ENCODE data around the gene BBLN.

DNA sequence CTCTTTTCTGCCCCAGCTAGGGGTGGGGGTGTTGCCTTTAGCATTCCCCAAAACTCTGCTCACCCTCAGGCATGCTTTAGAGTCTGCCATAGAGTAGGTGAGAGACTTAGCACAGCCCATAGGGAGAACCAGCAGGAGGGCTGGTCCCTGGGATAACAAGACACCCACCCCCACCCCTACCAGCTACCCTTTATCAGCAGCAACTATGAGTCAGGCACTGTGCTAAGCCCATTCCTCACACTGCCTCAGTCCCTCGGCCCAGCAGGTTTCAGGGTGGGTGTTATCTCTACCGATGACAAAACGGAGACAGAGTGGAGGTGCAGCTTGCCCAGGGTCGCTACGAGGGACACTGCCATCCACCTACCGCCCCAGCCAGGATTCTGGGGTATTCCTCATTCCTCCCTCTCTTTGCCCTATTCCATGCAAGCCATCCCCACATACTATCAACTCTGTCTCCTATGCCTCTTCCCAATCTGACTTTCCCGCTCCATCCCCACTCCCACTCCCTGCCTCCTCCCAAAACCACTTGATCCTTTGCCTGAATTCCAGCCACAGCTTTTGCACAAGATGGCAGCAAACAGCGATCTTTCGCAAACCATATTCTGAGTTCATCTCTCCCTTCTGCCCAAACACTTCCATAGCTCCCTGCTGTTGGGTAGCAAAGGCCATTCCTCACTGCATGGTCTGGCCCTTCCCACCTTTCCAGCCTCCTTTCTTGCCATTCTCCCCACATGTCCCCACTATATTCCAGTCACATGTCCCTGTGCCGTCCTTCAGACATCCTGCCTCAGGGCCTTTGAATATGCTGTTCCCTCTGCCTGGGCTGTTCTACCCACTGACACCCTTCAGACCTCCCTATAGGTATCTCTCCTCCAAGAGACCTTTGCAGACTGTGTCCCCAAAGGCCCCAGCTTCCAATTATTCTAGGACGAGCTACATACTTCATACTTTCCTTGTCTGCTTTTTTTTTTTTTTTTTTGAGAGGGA lies 26.2 kb downstream of the BBLN start:
- TF ChIP-seq, protein P1, sequence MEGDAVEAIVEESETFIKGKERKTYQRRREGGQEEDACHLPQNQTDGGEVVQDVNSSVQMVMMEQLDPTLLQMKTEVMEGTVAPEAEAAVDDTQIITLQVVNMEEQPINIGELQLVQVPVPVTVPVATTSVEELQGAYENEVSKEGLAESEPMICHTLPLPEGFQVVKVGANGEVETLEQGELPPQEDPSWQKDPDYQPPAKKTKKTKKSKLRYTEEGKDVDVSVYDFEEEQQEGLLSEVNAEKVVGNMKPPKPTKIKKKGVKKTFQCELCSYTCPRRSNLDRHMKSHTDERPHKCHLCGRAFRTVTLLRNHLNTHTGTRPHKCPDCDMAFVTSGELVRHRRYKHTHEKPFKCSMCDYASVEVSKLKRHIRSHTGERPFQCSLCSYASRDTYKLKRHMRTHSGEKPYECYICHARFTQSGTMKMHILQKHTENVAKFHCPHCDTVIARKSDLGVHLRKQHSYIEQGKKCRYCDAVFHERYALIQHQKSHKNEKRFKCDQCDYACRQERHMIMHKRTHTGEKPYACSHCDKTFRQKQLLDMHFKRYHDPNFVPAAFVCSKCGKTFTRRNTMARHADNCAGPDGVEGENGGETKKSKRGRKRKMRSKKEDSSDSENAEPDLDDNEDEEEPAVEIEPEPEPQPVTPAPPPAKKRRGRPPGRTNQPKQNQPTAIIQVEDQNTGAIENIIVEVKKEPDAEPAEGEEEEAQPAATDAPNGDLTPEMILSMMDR (IDR thresholded peaks at IDR 0.05): no peak
- TF ChIP-seq POLR2AphosphoS5 (IDR thresholded peaks at IDR 0.05): no peak

Measured in prostate gland (tissue), 2 donors.